HG02840 (cell line): Measurements from ENCODE around the gene MYMK.

ENCODE experiments used
- ATAC-seq: cut with Tn5 transposase; IDR thresholded peaks from one replicate; pipeline ENCODE4 v1.9.1; 2021; ENCODE audit warnings: mild to moderate bottlenecking, moderate library complexity, moderate number of reproducible peaks; ENCODE audit not compliant: unreplicated experiment, low FRiP score

MYMK gene

DNA sequence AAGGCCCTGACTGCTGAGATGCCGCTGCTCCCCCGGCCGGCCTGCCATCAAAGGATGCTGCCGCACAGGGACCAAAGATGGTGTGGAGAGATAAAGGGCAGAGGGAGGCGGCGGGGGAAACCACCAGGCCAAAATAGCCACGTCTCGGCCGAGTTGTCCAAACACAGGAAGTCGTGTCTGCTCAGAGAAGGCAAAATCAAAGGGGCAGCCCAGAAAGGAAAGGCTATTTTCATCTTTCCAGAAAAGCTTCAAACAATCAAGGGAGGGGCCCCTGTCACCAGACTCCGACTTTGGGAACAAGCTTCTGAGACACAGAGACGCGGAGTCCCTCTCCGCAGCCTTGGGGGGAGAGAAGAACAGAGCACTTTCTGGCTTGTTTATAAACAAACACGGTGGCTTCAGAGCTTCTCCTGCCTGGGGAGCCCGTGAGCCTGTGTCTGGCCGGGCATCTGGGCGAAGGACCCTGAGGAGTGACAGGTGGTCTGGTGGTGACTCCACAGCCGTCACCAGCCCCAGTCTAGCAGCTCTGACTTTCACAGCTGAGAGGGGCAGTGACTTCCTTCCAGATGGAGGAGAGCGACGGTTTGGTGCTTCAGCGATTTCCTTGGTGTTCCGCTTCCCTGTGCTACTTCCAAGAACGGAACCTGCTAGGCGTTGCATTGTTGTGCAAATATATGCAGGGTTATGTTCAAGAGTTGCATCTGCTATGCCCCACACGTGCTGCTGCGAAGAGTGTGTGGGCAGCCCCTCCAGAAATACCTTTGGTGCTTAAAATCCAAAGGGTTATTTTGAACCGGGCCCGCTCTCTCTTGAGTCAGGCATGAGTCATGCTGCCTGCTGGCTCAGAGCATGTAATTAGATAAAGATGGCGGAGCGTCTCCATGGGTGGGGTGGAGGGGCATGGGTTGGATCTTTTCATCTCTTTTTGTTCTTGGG is 33.7 kb upstream of the MYMK start:
- ATAC-seq = no peak

- no peak for ATAC-seq
These were observed 32.8 kb upstream of the MYMK start for GRCh38 chr9:133557581-133557980.

DNA sequence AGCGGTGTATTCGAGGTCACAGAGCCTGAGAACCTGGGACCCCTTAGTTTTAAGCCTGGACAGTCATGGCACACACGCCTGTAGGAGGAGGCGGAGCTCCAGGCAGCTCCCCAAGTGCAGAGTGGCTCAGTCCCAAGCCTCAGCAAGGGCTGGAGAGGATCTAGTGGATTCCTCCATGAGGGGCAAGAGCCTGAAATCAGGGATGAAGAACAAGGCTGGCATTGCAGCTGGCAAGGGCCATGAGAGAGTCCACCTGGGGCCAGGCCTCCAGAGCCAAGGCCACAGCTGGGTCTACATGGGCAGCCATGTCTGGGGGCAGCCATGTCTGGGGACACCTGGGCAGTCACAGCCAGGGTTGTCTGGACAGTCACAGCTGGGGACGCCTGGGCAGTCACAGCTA is 31.6 kb upstream of the MYMK start:
- no peak for ATAC-seq

GRCh38 chr9:133554729-133555128 is 30.0 kb upstream of the MYMK start:
- ATAC-seq = no peak

- ATAC-seq = no peak
These were observed 29.4 kb upstream of the MYMK start for GRCh38 chr9:133553973-133554713.

DNA sequence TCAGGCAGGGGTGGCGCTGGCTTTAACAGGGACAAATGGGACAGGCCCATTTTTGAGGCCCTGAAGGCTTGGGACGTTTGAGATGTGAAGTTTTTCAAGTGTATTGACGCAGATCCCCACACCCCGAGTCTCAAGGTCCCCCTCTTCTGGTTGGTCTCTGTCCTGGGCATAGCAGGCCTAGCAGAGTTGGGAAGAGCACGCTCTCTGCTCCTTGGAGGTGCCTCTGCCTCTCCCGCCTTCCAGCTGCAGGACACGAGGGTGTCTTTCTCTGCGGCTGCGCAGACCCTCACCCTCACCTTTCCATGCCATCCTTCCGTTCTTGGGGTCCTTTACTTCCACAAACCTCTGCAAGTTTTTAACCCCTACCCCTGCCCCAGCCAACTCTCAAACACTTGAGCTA is 28.4 kb upstream of the MYMK start:
- ATAC-seq = no peak

GRCh38 chr9:133552236-133552635 is 27.5 kb upstream of the MYMK start:
- no peak for ATAC-seq

DNA sequence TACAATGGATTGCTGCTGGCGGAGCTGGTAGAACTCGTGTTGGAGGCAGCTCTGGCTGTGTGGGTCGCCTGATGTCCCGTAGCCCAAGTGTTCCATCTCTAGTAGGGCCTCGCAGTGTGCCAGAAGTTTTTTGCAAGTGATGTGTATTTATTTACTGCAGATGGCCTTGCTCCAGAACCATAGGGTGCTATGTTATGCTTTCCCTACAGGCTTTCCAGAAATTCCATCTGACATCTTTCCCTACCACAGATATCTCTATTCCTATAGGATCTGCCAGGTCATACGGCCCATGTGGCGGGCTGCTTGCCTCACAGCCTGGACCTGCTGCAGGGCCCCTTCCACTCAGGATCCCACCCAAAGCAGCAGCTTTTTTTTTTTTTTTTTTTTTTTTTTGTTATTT is 26.7 kb upstream of the MYMK start:
- ATAC-seq = no peak

DNA sequence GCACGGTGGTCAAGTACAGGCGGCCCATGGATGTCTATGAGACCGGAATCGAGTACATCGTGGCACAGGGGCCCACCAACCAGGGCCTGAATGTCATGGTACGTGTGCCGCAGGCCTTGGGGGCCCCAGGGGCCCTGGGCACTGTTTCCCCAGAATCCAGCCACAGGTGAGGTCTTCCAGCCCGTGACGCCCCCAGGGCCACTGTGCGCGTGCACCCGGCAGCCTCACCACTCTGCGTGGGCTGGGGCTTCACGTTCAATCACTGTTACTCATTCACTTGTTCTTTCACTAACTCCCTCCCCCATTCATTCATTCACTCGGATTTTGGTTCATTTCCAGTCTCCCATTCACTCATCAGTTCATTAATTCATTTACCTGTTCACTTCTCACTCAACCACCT is 22.4 kb upstream of the MYMK start:
- ATAC-seq = no peak

GRCh38 chr9:133546287-133546680 is 21.5 kb upstream of the MYMK start:
- no peak for ATAC-seq

DNA sequence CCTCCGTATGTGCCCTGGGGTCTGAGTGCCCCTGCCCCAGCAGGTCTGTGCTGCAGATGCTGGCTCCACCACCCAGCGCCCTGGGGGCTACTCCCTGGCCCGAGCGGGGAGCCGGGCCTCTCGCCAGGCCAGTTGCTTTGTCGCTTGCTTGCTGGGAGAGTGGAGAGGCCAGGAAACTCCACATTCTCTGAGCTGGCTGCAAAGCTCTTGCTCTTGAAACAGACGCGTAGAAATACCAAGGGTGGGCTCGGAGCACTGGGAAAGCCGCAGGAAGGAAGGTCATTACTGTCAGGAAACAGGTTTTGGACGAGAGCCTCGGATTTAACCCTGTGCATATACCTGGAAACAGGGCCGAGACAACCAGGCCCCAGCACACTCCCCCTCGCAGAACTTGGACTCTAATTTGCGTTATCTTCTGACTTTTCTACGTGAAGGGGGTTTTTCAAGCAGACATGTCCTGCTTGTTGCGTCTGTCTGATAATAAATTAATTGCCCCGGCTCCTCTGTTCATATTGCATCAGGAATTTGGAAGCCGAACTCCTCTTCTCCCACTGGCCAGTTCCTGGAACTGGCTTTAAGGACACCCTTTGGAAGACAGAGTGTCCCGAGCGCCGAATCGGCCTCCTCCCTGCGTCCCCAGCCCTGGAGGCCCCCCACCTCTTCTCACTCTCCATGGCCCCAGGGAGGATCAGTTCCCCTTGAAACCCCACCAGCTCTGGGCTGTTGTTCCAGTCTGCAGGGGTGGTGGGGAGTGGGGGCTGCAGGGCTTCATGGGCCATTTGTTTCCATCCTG is 20.9 kb upstream of the MYMK start:
- no peak for ATAC-seq

GRCh38 chr9:133543772-133544467 is 19.2 kb upstream of the MYMK start:
- ATAC-seq = no peak

- ATAC-seq = no peak
These were observed 17.2 kb upstream of the MYMK start for GRCh38 chr9:133542002-133542401.

DNA sequence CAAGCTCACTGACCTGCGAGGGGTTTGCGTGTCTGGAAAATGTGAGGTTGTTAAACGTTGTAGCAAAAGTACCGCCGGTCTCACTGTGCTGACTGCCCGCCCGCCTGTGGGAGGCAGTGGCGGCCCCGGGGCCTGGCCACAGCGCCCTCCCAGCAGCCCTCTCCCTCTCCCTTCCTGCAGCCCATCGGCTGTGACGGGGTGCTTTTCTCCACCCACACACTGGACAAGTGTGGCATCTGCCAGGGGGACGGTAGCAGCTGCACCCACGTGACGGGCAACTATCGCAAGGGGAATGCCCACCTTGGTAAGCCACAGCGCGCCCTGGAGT is 15.9 kb upstream of the MYMK start:
- no peak for ATAC-seq

DNA sequence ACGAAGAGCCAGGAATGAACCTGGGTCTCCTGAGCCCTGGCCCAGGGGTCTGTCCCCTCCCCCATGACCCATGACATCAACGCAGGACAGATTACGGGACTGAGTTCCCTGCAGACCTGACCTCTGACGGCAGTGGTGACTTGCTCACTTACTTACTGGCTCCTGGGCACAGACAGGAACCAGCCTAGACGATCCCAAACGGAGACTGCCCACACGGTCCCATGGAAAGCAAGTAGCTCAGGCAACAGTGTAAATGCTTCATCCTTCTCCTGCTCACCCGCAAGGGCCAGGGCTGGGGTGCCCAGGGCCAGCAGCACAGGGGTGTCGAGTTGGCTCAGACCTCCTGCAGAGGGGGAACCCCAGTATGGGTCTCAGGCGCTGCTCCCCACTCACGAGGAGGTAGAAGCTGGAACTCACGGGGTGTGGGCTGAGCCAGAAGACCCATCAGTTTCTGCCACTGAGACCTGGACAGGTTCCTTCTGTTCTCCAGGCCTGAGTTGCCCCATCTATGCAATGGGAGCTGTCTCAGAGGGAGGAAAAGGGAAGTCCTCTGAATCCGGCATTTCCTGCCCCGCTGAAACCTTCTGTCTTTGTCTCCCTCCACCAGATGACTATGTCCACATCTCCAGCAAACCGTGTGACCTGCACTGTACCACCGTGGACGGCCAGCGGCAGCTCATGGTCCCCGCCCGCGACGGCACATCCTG is 15.4 kb upstream of the MYMK start:
- ATAC-seq = no peak

DNA sequence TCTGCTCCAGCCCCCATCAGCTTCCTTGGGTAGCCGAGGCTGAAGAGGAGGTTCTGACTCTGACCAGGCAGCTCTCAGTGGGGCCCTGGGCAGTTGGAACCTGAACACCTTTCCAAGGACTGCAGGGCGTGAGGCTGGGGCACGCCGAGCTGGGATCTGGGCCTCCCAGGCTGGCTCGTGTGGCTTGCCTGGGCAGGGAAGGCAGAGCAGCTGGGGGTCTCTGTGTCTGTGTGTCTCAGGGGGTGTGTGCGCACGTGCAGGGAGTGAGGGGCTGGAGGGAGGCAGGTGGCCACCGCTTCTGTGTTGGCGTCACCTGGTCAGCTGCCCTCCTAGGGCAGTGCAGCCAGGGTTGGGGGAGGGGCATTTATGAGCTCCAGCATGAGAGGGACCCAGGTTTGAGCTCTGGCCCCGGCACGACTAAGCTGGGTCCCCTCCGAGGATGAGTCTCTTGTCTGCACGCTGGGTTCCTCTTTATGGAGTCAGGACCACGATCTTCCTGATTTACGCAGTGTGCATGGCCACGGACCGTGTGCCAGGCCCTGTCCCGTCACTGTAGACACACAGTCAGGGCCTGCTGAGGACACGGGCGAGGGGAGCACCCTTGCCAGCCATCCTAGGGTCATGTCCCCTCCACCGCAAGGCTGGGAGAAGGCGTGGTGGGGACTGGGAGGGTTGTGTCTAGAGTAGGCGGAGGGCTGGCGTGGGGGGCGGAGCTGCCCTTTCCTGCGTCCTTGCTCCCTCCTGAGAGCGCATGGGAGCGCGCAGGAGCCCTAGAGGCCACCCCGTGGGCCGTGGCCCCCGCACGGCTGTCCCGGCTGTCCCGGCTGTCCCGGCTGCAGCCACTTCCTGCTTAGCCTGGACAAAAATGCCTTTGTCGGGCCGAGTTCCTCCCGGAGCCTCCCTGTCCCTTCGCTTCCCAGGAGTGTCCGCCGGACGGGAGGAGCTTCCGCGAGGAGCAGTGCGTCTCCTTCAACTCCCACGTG is 14.4 kb upstream of the MYMK start:
- ATAC-seq = no peak

GRCh38 chr9:133538176-133538575 is 13.4 kb upstream of the MYMK start:
- no peak for ATAC-seq

- no peak for ATAC-seq
These were observed 12.5 kb upstream of the MYMK start for GRCh38 chr9:133537257-133537656.

DNA sequence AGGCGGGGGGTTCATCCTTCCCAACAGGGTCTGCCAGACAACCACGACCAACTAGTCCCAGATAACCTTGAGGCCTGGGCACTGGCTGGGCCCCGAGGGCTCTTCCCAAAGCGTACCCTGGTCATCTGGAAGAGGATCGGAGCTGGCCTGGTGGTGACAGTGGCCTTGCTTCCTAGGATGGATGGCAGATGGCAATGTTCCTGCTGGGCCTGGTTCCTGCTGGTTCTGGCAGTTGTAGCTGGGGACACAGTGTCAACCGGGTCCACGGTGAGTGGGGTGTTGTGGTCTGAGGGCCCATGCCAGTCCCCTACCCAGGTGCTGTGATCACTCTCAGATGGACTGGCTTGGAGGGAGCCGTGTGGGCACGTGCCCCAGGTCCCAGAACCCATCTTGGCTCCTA is 11.8 kb upstream of the MYMK start:
- no peak for ATAC-seq
